ENCODE data around the gene PALLD. TPM values are rescaled to one million over a fixed set of nuclear protein-coding genes. Genes with fewer than 3 reads are reported as not detected.

The PALLD gene
- total RNA-seq, 5 donors from 2014 or later (not counting 1 experiment from before 2014, with no cell fraction given), result 0.56 to 1.9 (median 0.93) TPM

DNA sequence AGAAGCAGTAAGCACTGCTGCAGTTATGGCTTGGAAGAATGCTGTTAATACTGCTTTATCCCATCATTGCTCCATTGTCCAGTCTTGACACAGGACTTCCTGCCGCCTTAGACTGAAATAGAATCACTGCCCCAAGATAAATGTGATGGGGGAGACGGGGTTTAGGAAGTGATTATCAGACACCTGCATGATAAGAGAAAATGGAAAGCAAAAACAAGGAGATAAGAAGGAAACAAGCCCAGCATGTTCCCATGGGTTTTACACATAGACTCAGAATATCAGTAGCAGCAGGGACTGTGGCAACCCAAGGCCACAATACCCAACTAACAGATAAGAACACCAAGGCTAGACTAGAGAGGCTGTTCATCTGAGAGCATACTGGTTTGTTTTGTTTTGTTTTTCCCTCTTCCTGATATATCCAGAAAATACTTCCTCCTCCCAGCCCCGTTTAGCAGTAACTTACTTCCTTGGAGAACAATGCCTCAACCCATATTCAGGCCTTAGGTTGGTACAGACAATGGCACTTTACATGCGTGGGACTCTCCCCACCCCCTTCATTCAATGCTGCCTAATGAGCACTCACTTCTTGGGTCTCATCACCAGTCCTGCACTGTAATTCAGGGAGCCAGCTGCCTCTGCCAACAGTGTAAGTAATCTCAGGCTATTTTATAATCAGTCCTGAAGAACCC lies 280.6 kb downstream of the PALLD start:
- H3K4me3 ChIP-seq (ENCODE audit: control insufficient read depth in 1 of 2, extremely low read depth in 1 of 2, low read length in 1 of 2), result no peak overlapping the region
- ATAC-seq (replicated peaks in 1 of 4) (no peak), DNase-seq (no peak)
- H3K27me3 ChIP-seq (replicated peaks in 1 of 2; ENCODE audit: control insufficient read depth in 2 of 2, extremely low read depth in 1 of 2, insufficient read depth in 2 of 2, low read length in 1 of 2), result peaks cover 0 to under 1% of the 10 kb centered on the region in 2 experiments
- no peaks in the 10 kb centered on the region for H3K4me1 Mint-ChIP-seq
- H3K36me3 ChIP-seq (ENCODE audit: control insufficient read depth in 2 of 2, extremely low read depth in 1 of 2, insufficient read depth in 1 of 2, low read length in 1 of 2), result no peaks in the 10 kb centered on the region
- no peak overlapping the region for H3K4me3 Mint-ChIP-seq
- 36% methylated on average over 2 of the region's 4 CpGs for WGBS (ENCODE audit: insufficient coverage)
- ChIA-PET POLR2A (no interaction called here), CTCF (no interaction called here)
- no peaks in the 10 kb centered on the region for H3K36me3 Mint-ChIP-seq
- H3K4me1 ChIP-seq (ENCODE audit: control insufficient read depth in 1 of 2, extremely low read depth in 1 of 2, insufficient read depth in 2 of 2, low read length in 2 of 2), result no peaks in the 10 kb centered on the region
- no peak overlapping the region for H3K27ac Mint-ChIP-seq
- peaks cover 15 to 17% of the 10 kb centered on the region in 2 donors for H3K27me3 Mint-ChIP-seq
- H3K27ac ChIP-seq (ENCODE audit: low read length), result no peak overlapping the region
- H3K9me3 Mint-ChIP-seq, result peaks cover 8 to 15% (median 10%) of the 10 kb centered on the region in 3 donors
- H3K9me3 ChIP-seq, result no peaks in the 10 kb centered on the region

GRCh38 chr4:168781341-168781740 lies 284.5 kb downstream of the PALLD start:
- H3K27me3 Mint-ChIP-seq, result peaks cover 19 to 24% of the 10 kb centered on the region in 2 donors
- H3K4me1 Mint-ChIP-seq, result no peaks in the 10 kb centered on the region
- no peak for ATAC-seq (replicated peaks in 1 of 4)
- ChIA-PET CTCF (no interaction called here), POLR2A (no interaction called here)
- H3K36me3 Mint-ChIP-seq, result no peaks in the 10 kb centered on the region
- WGBS (ENCODE audit: insufficient coverage), result 80% methylated on average over 3 of the region's 4 CpGs
- no peaks in the 10 kb centered on the region for H3K9me3 ChIP-seq
- no peaks in the 10 kb centered on the region for H3K4me1 ChIP-seq (ENCODE audit: control insufficient read depth in 1 of 2, extremely low read depth in 1 of 2, insufficient read depth in 2 of 2, low read length in 2 of 2)
- no peak for DNase-seq
- H3K27ac Mint-ChIP-seq, result no peak overlapping the region
- peaks cover 2 to 7% (median 4%) of the 10 kb centered on the region in 3 donors for H3K9me3 Mint-ChIP-seq
- no peaks in the 10 kb centered on the region for H3K36me3 ChIP-seq (ENCODE audit: control insufficient read depth in 2 of 2, extremely low read depth in 1 of 2, insufficient read depth in 1 of 2, low read length in 1 of 2)
- H3K27ac ChIP-seq (ENCODE audit: low read length), result no peak overlapping the region
- H3K4me3 ChIP-seq (ENCODE audit: control insufficient read depth in 1 of 2, extremely low read depth in 1 of 2, low read length in 1 of 2), result no peak overlapping the region
- H3K4me3 Mint-ChIP-seq, result no peak overlapping the region
- H3K27me3 ChIP-seq (replicated peaks in 1 of 2; ENCODE audit: control insufficient read depth in 2 of 2, extremely low read depth in 1 of 2, insufficient read depth in 2 of 2, low read length in 1 of 2), result peaks cover 0 to 3% of the 10 kb centered on the region in 2 experiments

- no peaks in the 10 kb centered on the region for H3K36me3 Mint-ChIP-seq
- H3K9me3 ChIP-seq, result no peaks in the 10 kb centered on the region
- no peak overlapping the region for H3K4me3 Mint-ChIP-seq
- no peaks in the 10 kb centered on the region for H3K4me1 ChIP-seq (ENCODE audit: control insufficient read depth in 1 of 2, extremely low read depth in 1 of 2, insufficient read depth in 2 of 2, low read length in 2 of 2)
- no peaks in the 10 kb centered on the region for H3K4me1 Mint-ChIP-seq
- WGBS (ENCODE audit: insufficient coverage), result 61% methylated on average over 3 of the region's 4 CpGs
- peaks cover 18 to 24% of the 10 kb centered on the region in 2 donors for H3K27me3 Mint-ChIP-seq
- H3K36me3 ChIP-seq (ENCODE audit: control insufficient read depth in 2 of 2, extremely low read depth in 1 of 2, insufficient read depth in 1 of 2, low read length in 1 of 2), result no peaks in the 10 kb centered on the region
- DNase-seq, result no peak
- no peak overlapping the region for H3K4me3 ChIP-seq (ENCODE audit: control insufficient read depth in 1 of 2, extremely low read depth in 1 of 2, low read length in 1 of 2)
- no peak for ATAC-seq (replicated peaks in 1 of 4)
- H3K27me3 ChIP-seq (replicated peaks in 1 of 2; ENCODE audit: control insufficient read depth in 2 of 2, extremely low read depth in 1 of 2, insufficient read depth in 2 of 2, low read length in 1 of 2), result peaks cover 0 to 3% of the 10 kb centered on the region in 2 experiments
- POLR2A ChIA-PET, result no interaction called here
- no peak overlapping the region for H3K27ac Mint-ChIP-seq
- CTCF ChIA-PET, result no interaction called here
- H3K27ac ChIP-seq (ENCODE audit: low read length), result no peak overlapping the region
- peaks cover 0 to 2% (median 2%) of the 10 kb centered on the region in 3 donors for H3K9me3 Mint-ChIP-seq
Measured at GRCh38 chr4:168781926-168782325, 285.1 kb downstream of the PALLD start.

- DNase-seq (no peak), ATAC-seq (replicated peaks in 1 of 4) (no peak)
- Mint-ChIP-seq H3K27me3 (peaks cover 16 to 24% of the 10 kb centered on the region in 2 donors), H3K27ac (no peak overlapping the region), H3K9me3 (peaks cover 0 to 2% (median 0%) of the 10 kb centered on the region in 3 donors), H3K4me3 (no peak overlapping the region), H3K36me3 (no peaks in the 10 kb centered on the region), H3K4me1 (no peaks in the 10 kb centered on the region)
- Histone ChIP-seq H3K27me3 (replicated peaks in 1 of 2; ENCODE audit: control insufficient read depth in 2 of 2, extremely low read depth in 1 of 2, insufficient read depth in 2 of 2, low read length in 1 of 2) (peaks cover 0 to 3% of the 10 kb centered on the region in 2 experiments), H3K4me3 (ENCODE audit: control insufficient read depth in 1 of 2, extremely low read depth in 1 of 2, low read length in 1 of 2) (no peak overlapping the region), H3K36me3 (ENCODE audit: control insufficient read depth in 2 of 2, extremely low read depth in 1 of 2, insufficient read depth in 1 of 2, low read length in 1 of 2) (no peaks in the 10 kb centered on the region), H3K4me1 (ENCODE audit: control insufficient read depth in 1 of 2, extremely low read depth in 1 of 2, insufficient read depth in 2 of 2, low read length in 2 of 2) (no peaks in the 10 kb centered on the region), H3K27ac (ENCODE audit: low read length) (no peak overlapping the region), H3K9me3 (no peaks in the 10 kb centered on the region)
- ChIA-PET POLR2A (no interaction called here), CTCF (no interaction called here)
- no CpG with 5 or more reads among the region's 5 CpGs for WGBS (ENCODE audit: insufficient coverage)
Measured at GRCh38 chr4:168782439-168782838, 285.6 kb downstream of the PALLD start.

DNA sequence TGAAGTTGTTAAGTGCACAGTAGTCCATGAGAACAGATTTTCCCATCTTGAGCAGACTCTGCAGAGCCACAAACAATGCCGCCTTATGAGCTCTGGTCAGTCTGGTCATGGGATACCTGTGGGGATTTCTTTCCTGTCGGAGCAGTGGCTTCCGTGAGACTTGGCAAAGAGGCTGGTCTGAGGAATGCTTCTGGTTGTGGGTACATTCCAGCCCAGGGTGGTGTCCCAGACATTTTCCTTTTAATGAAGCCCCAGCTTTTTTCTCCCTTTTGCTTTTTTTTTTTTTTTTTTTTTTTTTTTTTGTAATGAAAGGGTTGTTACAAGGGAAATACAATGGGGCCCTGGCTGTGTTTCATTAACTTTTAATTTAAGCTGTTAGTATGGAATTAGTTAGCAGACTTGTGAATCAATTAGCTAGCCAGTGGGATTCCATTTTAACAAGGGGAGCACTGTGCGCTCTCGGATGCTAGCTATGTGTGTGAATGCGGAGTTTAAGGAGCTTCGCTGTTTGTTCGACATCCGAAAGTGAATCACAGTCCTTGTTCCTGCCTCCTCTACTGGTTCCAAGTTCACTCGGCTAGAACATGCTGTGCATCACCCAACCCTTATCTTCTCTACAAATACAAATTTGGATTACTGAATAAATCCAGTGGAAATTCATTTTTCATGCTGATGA lies 288.1 kb downstream of the PALLD start:
- Mint-ChIP-seq H3K4me3 (no peak overlapping the region), H3K4me1 (no peaks in the 10 kb centered on the region), H3K36me3 (no peaks in the 10 kb centered on the region), H3K27me3 (peaks cover 19 to 23% of the 10 kb centered on the region in 2 donors), H3K9me3 (no peaks in the 10 kb centered on the region), H3K27ac (no peak overlapping the region)
- H3K9me3 ChIP-seq, result no peaks in the 10 kb centered on the region
- ChIA-PET POLR2A (no interaction called here), CTCF (interaction anchor here in 1 of 2 donors (0.7 kb wide), 2 partner anchors 20 to 58 kb away, joined by 5 to 8 read pairs; no protein-coding TSS in a partner anchor)
- H3K36me3 ChIP-seq (ENCODE audit: control insufficient read depth in 2 of 2, extremely low read depth in 1 of 2, insufficient read depth in 1 of 2, low read length in 1 of 2), result no peaks in the 10 kb centered on the region
- ATAC-seq (replicated peaks in 1 of 4) (no peak), DNase-seq (no peak)
- H3K27me3 ChIP-seq (replicated peaks in 1 of 2; ENCODE audit: control insufficient read depth in 2 of 2, extremely low read depth in 1 of 2, insufficient read depth in 2 of 2, low read length in 1 of 2), result peaks cover 0 to 3% of the 10 kb centered on the region in 2 experiments
- H3K4me3 ChIP-seq (ENCODE audit: control insufficient read depth in 1 of 2, extremely low read depth in 1 of 2, low read length in 1 of 2), result no peak overlapping the region
- 90% methylated on average over 4 of the region's 10 CpGs for WGBS (ENCODE audit: insufficient coverage)
- no peaks in the 10 kb centered on the region for H3K4me1 ChIP-seq (ENCODE audit: control insufficient read depth in 1 of 2, extremely low read depth in 1 of 2, insufficient read depth in 2 of 2, low read length in 2 of 2)
- no peak overlapping the region for H3K27ac ChIP-seq (ENCODE audit: low read length)

GRCh38 chr4:168787334-168787733 lies 290.5 kb downstream of the PALLD start:
- no peak for ATAC-seq (replicated peaks in 1 of 4)
- Histone ChIP-seq H3K4me3 (ENCODE audit: control insufficient read depth in 1 of 2, extremely low read depth in 1 of 2, low read length in 1 of 2) (no peak overlapping the region), H3K36me3 (ENCODE audit: control insufficient read depth in 2 of 2, extremely low read depth in 1 of 2, insufficient read depth in 1 of 2, low read length in 1 of 2) (no peaks in the 10 kb centered on the region), H3K9me3 (no peaks in the 10 kb centered on the region), H3K27ac (ENCODE audit: low read length) (no peak overlapping the region), H3K4me1 (ENCODE audit: control insufficient read depth in 1 of 2, extremely low read depth in 1 of 2, insufficient read depth in 2 of 2, low read length in 2 of 2) (no peaks in the 10 kb centered on the region), H3K27me3 (replicated peaks in 1 of 2; ENCODE audit: control insufficient read depth in 2 of 2, extremely low read depth in 1 of 2, insufficient read depth in 2 of 2, low read length in 1 of 2) (peaks cover 0 to 3% of the 10 kb centered on the region in 2 experiments)
- CTCF ChIA-PET, result no interaction called here
- POLR2A ChIA-PET, result no interaction called here
- no CpG with 5 or more reads among the region's 1 CpG for WGBS (ENCODE audit: insufficient coverage)
- no peaks in the 10 kb centered on the region for H3K9me3 Mint-ChIP-seq
- H3K4me1 Mint-ChIP-seq, result no peaks in the 10 kb centered on the region
- no peaks in the 10 kb centered on the region for H3K36me3 Mint-ChIP-seq
- H3K27me3 Mint-ChIP-seq, result peaks cover 10% of the 10 kb centered on the region in 2 donors
- H3K4me3 Mint-ChIP-seq, result no peak overlapping the region
- no peak overlapping the region for H3K27ac Mint-ChIP-seq
- DNase-seq, result no peak
